NAMALWA (cell line): ENCODE data around the gene ANXA4.

ENCODE experiments used
- DNase-seq: peaks from one replicate; pipeline ENCODE4 v3.0.0-alpha.2; 2015; ENCODE audit warnings: low spot score

Gene ANXA4

DNA sequence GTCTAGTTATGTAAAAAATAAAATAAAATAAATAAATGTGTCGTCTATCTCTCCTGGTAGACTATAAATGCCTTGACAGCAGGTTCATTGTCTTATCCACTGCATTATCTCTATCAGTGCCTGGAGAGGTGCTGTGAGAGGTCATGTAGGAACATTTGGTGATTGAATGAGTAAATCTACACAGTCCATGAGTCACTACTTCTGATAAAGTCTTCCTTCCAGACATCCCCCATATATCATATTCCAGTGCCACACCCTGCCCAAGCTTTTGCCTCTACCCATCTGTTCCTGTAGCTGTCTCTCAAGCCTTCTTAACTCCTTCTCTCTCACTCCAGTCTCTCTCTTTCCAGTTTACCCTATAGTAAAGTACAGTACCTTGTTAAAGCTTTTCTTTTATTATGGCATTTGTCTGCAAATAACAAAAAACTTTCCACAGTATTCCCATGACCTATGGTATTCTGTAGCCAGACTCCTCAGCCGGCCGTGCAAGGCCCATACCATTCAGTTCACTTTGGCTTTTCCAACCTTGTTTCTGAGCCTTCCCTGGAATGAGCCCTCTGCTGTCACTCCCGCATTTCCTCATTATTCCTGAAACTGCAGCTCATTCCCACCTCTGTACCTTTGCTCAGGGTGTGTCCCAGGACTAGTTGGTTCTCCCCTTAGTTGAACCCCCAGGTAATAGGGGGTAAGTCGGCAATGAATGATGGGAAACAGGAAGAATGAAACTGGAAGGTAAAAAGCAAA, 37.5 kb downstream of the ANXA4 start:
- DNase-seq = no peak

DNA sequence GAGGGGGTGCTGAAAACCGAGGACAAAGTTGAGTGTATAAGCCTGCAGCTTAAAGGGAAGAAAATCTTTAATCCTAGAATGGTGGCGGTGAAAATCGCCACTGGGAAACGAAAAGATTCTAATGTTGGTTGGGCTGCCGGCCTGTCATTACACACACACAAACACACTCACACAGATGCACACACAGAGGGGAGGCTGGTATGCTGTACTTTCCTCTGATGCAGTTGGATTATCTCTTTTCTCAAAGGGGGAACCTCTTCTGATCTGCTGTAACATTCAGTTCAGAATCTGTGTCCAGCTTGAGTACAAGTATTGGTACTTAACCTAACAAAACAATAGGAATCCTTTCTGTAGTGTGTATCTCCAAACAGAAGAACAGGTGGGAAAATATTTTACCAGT, 39.0 kb downstream of the ANXA4 start:
- no peak for DNase-seq

DNA sequence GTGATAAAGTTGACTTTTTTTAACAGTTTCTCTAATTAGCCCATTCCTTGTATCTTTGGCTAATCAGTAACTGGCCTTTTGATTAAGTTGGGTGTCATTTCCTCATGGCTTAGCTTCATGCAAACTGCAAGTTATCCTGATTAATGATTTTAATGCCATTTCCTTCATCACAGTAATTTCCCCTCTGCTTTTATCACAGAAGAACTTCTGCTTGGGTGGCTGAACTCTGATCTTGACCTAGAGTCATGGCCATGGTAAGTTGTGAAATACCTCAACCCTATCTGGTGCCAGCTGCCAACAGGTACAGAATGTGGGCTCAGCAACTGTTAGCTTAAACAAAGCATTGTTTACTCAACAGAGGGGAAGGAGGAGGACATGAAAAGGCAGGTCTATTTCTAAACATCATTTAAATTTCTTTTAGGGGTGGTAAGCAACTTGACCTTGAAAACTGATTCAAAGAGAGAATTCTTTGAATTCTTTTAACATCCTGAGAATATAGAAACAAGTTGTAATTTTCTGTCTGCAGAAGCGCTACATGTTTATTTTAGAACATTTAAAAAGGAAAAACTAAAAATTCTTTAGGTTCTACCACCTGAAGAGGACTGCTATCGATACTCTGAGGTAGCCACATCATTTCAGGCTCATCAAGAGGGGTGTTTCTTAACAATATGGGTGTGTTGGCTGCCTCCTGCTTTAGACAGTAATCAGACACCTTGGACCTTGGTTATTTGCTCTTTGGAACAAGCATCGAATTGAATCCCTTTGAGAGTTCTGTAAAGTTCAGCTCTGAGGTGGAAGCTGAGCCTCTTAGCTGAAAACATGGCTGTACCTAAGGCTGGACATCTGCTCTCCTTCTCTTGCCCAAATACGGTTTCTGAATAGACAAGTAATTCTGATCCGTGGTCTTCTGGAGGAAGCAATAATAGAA, 39.7 kb downstream of the ANXA4 start:
- no peak for DNase-seq

DNA sequence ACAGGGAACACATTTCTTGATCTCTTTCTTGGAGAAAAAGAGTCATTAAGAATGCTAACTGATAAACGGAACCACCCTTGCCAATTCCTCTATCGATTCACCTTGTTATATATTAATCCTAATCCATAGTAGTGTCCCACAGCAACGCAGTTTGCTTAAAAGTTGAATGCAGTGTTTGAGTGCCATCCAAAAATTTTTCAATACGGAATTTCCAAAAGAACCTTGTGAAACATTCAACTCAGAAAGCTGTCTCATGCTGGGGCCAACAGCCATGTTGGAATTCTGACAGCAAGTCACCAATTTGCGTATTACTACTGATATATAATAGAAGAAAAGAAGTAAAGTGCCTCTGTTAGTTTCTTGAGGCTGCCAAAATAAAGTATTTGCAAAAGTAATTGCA, 42.3 kb downstream of the ANXA4 start:
- no peak for DNase-seq

DNA sequence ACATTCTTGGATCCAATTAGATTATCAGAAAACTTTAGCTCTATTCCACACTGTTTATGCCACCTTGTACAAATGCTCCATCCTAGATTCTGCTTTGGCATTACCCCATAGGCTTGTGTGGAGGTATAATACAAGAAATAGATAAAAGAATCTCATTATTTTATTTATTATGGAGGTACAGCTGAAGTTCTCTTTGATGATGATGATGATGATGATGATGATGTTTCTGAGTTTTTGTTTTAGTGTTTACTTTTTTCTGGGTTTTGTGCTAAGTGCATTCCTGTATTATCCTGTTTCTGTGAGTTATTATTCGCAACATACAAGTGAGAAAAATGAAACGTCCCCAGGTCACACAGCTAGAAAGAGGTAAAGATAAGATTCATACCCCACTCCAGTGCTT, 43.4 kb downstream of the ANXA4 start:
- DNase-seq = no peak

DNA sequence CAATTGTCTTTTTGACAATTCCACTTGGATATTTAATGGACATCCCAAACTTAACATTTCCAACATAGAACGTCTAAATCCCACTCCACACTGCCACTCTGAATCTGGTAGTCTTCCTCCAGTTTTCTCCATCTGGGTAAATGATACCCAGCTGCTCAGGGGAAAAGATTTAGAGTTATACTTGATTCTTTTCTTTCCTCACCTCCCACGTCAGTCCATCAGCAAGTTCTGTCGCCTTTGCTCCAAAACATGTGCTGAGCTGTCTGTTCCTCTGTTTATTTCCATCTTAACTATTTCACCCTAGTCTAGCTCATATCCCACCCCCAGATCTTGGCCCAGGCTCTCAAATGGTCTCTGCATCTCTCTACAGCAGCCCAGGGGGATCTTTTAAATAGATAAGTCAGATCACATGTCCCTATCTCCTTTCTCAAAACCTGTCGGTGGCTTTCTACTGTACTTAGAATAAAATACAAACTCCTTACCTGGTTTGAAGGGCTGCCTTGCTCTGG, 44.2 kb downstream of the ANXA4 start:
- no peak for DNase-seq

DNA sequence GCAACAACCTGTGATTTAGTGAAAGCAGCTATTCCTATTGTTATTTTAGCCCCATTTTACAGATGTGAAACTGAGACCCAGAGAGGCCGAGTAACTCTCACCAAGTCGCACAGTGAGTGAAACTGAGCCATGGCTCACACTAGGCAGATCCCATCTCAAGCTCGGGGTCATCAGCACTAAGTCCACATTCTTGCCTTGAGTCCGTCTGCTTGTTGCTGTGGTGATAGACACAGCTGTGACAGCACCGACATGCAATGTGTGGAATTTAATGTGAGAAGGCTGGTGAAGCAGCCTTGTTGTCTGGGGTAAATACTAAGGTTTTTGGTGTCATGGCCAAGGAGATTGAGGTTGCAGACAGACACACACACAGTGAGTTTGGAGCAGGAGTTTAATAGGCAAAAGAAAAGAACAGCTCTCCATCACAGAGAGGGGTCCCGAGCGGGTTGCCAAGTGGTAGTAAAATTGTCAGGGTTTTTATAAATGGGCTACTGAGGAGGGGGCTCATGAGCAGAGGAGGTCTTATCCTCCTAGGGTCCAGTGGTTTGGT, 47.3 kb downstream of the ANXA4 start:
- DNase-seq = peak; percentile 48

DNA sequence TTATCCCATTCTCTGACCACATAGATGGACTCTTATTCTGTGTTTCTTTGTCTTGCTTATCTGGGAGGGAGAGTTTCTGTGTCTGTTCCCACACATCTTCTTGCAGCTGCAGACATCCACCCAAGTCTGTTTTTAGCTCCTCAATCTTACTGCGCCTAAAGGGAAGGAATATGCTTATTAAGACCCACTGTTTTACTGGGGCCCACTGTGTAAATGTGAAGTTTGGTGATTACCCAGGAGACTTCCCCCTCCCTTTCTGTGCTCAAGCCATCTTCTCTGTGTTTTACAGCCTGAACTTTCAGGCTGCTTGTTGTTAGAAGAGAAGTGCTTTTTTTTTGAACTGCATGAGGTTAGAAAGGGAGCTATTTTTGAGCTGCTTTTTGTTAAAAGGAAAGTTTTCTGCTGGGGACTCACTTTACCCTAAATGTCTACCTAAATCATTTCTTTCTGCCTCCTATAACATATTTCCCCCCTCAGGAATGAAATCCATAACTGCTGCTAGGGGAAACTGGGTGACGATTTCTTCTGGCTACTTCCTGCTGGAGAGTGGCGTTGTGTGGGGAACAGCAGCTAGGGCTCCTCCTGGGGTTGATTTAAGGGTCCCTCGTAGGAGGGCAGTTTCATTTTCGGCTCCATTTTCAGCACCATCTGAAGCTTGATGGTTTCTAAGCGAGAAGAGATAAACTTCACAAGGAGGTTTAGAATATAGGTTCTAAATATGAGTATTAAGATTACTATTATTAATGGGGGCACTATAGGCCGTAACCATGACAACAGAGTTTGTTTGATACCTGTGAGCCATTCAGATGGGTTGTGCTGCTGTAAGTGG, 48.1 kb downstream of the ANXA4 start:
- peak; percentile 68 for DNase-seq

DNA sequence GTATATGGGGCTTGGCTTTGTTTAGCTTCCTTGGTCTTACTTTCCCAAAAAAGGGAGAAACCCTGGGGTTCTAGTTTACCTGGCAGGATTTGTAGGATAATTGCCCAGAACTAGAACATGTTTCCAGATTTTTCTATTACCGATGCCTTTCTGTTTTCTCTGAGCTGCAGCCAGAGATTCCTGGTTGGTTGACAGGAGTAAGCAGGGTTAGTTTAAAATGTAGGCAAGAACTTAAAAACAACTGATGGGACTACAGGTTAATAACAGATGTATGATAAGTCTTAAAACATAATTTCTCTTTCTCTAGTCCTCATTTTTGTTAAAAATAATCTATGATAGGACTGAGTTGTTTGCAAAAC, 48.6 kb downstream of the ANXA4 start:
- no peak for DNase-seq

DNA sequence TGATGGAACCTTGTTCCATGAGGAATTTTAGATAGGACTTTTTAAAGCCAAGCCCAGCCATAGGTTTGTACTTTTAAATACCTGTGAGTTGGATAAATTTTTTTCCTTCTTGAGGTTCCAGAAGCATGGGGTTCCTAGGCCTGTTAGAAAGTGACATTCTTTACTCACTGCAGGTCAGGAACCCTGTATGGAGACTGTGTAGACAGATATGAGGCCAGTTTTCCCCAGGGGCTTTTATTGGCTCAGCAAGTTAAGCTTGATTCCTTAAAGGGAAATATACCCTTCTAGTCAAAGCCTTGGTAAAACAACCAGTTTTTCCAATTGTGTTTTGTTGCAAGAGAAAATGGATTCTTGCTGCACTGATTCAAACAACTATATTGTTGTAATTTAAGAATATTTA, 49.1 kb downstream of the ANXA4 start:
- peak; percentile 23 for DNase-seq

DNA sequence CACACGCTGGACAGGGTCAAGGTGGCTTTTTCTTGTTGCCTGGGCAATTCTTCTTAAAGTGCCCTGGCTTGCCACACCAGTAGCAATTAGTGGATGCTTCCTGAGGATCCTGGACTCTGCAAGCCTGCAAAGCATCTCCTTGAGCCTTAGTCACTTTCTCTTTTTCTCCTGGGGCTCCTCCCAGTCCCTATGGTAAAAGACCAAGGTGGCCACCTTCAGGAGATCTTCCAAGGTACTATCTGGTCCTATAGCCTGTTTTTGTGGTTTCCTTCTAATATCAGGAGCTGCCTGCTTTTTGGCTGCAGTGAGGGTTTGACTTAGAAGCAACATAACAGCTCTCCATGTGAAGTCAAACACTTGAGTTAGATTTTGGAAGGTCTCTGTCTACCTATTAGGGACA, 54.2 kb downstream of the ANXA4 start:
- DNase-seq = no peak

DNA sequence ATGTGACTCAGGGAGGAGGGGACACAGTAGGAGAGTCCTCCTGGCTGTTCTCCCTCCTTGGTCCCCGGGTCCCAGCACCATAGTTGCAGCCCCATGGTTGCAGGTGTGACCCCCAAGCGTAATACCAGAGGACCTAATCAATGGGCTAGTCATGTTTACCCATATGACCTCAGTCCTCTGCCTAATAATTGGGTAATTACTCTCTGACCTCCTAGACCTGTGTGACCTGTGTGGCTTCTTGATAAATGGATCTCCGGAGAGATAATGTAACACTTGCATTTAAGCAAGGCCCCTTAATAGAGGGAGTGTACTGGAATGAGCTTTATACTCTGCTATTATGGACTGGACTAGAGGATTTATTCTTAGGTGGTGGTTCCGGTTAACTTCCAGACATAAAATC, 55.3 kb downstream of the ANXA4 start:
- no peak for DNase-seq

DNA sequence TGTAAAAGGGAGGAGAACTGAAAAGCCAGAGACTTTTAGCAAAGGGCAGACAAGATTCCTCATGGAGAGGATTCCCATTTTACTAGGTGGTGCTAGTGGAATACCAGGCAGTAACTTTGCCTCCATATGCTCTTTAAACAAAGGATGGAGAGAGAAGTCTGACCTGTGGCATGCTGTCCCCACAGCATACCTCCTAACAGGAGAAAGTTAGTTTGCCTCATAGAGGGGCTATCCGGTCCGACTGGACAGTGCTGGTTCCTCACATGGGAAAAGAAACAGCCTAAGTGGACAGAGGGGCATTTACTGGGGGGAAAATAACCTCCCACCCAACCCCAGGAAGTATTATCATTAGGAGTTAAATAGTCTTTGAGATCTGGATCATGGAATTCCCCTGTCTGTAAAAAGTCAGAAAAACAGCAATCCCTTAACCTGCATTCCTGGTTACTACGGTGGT, 55.9 kb downstream of the ANXA4 start:
- no peak for DNase-seq

DNA sequence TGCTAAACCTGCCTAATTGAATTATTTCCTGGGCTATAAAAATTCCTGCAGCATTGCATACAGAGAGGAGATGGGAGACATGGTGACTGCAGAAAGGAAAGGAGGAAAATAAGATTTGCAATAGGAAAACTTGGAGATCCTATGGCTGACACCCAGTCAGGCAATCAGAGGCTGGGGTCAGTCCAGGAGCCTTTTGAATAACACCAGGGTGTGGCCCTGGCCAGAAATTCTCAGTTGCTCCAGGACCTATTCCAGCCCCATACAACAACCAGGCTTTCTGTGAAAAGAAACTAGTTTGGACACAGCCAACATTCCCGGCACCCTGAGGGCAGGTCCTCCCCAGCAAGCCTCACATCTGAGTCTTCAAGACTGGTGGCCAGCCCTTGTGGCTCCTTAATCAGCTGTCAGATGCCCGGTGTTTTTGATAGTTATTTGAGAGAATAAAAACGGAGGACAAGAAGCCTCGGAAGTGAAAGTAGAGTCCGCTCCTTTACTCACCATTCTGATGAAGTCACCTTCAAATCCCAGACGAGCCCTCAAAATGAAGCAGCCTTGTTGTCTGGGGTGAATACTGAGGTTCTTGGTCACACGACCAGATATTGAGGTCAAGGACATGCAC, 56.5 kb downstream of the ANXA4 start:
- no peak for DNase-seq

DNA sequence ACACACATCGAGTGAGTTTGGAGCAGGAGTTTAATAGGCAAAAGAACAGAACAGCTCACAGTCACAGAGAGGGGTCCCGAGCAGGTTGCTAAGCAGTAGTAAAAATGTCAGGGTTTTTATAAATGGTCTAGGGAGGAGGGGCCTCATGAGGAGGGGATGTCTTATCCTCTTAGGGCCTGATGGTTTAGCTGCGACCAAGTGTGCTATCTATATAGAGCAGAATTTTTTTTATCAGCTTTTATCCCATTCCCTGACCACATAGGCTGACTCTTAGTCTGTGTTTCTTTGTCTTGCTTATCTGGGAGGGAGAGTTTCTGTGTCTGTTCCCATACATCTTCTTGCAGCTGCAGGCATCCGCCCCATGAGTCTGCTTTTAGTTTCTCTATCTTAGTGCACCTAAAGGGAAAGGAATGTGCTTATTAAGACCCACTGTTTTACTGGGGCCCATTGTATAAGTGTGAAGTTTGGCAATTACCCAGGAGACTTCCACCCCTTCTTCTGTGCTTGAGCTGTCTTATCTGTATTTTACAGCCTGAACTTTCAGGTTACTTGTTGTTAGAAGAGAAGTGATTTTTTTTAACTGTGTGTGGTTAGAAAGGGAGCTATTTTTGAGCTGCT, 57.1 kb downstream of the ANXA4 start:
- peak; percentile 26 for DNase-seq

DNA sequence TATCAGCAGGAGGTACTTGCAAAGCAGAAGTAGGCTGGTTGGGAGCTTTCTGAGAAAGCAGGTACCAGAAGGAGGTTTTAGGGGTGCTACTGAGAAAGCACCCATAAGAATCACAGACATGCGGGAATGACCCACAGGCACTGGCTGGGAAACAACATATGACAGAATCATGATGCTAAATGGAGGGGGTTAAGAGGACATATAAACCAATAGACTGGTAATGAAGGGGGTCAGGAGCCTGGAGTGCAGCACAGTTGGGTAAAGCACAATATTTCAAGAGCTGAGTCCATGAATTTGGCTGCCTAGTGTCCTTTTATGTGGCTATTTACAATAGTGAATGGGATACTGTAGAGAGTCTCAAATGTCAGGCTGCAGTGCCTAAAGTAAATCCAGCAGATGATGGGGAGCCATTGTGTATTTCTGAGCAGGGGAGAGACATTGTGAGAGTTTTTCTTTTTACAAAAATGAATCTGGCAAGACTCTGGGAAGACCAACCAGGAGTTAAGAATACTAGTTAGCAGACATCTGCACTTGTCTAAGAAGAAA, 59.9 kb downstream of the ANXA4 start:
- no peak for DNase-seq

DNA sequence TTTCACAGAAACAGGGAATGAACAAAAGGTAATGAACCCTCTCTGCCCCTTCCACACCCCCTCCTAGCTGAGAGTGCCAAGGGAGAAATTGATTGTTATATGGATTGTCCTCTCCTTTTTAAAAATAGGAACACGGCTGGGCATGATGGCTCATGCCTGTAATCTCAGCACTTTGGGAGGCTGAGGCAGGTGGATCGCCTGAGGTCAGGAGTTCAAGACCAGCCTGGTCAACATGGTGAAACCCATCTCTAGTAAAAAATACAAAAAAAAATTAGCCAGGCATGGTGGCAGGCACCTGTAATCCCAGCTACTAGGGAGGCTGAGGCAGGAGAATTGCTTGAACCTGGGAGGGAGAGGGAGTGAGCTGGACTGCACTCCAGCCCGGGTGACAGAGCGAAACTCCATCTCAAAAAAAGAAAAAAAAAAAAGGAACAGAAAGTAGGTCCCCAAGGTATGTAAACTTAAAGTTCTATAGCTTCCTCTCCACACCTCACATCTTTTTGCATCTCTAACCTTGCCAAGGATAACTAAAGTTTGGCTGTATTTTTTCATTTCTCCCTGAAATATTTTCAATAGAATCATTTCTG, 60.9 kb downstream of the ANXA4 start:
- DNase-seq = peak; percentile 16

DNA sequence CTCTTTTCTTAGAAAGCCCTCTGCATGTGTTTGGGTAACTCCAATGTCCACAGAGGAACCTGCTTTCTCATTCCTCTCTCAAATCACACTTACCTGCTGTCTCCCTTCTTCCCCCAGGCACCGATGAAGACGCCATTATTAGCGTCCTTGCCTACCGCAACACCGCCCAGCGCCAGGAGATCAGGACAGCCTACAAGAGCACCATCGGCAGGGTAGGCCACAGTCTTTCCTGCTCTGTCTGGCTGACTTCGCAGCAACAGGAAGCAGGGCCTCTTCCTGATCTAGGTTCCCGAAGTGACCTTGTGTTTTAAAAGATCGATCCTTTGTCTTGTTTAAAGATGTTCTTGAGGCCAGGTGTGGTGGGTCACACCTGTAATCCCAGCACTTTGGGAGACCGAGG, 62.5 kb downstream of the ANXA4 start:
- DNase-seq = no peak

DNA sequence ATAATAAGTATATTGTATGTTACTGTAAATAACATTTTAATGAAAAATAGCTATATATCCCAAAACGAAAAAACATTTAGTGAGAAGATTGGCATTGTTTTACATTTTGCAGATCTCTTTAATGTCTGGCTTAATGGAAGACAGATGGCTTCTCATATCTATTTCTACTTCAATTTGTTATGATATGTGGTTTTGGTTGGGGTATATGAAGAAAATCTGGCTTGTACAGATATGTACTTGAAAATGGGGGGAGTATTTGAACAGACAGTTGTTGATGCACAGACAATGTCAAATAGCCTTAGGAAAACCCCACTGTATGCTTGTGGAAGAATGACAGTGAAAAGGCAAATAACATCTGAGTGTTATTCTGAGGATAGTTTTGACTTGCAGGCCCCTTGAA, 64.0 kb downstream of the ANXA4 start:
- no peak for DNase-seq

DNA sequence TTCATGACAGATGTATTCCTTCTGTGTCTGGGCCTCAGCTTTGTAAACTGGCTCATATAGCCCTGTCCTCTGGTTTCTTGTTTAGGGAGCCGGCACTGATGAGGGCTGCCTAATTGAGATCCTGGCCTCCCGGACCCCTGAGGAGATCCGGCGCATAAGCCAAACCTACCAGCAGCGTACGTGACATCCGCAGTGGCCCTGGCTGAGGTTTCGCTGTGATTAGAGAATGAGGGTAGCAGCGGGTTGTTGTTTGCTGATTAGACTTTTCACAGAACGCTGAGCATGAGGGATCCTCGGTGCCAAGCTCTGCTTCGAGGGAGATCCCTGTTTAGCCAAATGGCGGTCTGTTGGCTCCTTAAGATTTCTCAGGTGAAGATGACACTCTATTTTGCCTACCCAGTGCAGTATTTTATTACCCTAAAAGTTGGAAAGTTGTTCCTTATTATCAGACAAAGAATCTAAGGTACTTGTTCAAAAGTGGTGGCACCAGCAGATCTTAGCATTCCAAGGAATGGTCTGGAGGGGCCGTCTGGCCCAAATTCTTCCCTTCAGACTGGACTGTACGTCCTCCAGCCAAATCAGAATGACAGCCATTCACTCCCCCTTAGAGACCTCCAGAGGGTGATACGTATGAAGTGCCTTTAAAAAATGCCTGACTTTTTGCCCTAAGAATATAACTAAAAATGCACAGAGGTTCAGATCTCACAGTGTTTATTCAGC, 66.0 kb downstream of the ANXA4 start:
- no peak for DNase-seq
